ENCODE results near the gene MAPK8. TPM values are rescaled to one million over a fixed set of nuclear protein-coding genes. Genes with fewer than 3 reads are reported as not detected.

The MAPK8 gene
- polyA plus RNA-seq, 1 experiment, result 75.6 TPM

GRCh38 chr10:48410503-48410902 is 104.0 kb downstream of the MAPK8 start:
- DNase-seq (ENCODE audit: low read depth, low spot score), result no peak
- TF ChIP-seq, protein P1, sequence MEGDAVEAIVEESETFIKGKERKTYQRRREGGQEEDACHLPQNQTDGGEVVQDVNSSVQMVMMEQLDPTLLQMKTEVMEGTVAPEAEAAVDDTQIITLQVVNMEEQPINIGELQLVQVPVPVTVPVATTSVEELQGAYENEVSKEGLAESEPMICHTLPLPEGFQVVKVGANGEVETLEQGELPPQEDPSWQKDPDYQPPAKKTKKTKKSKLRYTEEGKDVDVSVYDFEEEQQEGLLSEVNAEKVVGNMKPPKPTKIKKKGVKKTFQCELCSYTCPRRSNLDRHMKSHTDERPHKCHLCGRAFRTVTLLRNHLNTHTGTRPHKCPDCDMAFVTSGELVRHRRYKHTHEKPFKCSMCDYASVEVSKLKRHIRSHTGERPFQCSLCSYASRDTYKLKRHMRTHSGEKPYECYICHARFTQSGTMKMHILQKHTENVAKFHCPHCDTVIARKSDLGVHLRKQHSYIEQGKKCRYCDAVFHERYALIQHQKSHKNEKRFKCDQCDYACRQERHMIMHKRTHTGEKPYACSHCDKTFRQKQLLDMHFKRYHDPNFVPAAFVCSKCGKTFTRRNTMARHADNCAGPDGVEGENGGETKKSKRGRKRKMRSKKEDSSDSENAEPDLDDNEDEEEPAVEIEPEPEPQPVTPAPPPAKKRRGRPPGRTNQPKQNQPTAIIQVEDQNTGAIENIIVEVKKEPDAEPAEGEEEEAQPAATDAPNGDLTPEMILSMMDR (IDR thresholded peaks at IDR 0.05; ENCODE audit: low read depth, low read length), result no peak
- Histone ChIP-seq H3K9me3 (ENCODE audit: control insufficient read depth, insufficient read depth, low read length) (peaks cover 8% of the 10 kb centered on the region), H3K27ac (ENCODE audit: low read depth, low read length) (no peak overlapping the region), H3K27me3 (ENCODE audit: control insufficient read depth, insufficient read depth, low read length) (no peaks in the 10 kb centered on the region), H3K4me3 (ENCODE audit: low read depth, low read length) (no peak overlapping the region)
- CTCF ChIA-PET, result no interaction called here
- POLR2A ChIA-PET, result no interaction called here

DNA sequence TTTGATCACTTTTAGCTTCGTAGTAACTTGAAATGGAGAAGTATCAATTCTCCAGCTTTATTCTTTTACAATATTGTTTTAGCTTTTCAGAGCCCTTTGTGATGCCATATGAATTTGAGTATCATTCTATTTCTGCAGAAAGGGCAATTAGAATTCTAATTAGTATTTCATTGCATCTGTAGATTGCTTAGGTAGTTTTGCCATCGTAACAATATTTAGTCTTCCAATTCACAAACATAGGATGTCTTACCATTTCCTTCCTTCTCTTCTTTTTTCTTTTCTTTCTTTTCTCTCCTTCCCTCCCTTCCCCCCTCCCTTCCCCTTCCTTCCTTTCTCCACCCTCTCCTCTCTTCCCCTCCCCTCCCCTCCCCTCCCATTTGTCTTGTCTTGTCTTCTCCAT is 105.0 kb downstream of the MAPK8 start:
- CTCF ChIA-PET, result interaction anchor here (0.7 to 1.0 kb wide), 3 partner anchors 29 to 247 kb away, joined by 3 read pairs; no protein-coding TSS in a partner anchor
- no peak for DNase-seq (ENCODE audit: low read depth, low spot score)
- Histone ChIP-seq H3K9me3 (ENCODE audit: control insufficient read depth, insufficient read depth, low read length) (peaks cover 8% of the 10 kb centered on the region), H3K4me3 (ENCODE audit: low read depth, low read length) (no peak overlapping the region), H3K27me3 (ENCODE audit: control insufficient read depth, insufficient read depth, low read length) (no peaks in the 10 kb centered on the region), H3K27ac (ENCODE audit: low read depth, low read length) (no peak overlapping the region)
- POLR2A ChIA-PET, result no interaction called here
- TF ChIP-seq, protein P1 (IDR thresholded peaks at IDR 0.05; ENCODE audit: low read depth, low read length), result no peak

DNA sequence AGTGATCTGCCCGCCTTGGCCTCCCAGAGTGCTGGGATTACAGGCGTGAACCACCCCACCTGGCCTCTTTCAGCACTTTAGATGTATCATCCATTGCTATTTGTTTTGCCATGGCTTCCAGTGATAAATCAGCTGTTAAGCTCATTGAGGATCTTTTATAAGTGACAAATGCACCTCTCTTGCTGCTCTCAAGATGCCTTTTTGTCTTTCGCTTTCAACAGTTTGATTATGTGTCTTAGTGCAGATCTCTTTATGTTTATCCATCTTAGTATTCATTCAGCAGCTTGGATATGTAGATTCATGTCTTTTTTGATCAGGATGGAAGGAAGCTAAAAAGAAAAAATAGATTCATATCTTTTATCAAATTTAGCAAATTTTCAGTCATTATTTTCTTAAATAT is 105.6 kb downstream of the MAPK8 start:
- Histone ChIP-seq H3K27me3 (ENCODE audit: control insufficient read depth, insufficient read depth, low read length) (no peaks in the 10 kb centered on the region), H3K4me3 (ENCODE audit: low read depth, low read length) (no peak overlapping the region), H3K27ac (ENCODE audit: low read depth, low read length) (no peak overlapping the region), H3K9me3 (ENCODE audit: control insufficient read depth, insufficient read depth, low read length) (peaks cover 8% of the 10 kb centered on the region)
- TF ChIP-seq, protein P1 (IDR thresholded peaks at IDR 0.05; ENCODE audit: low read depth, low read length), result no peak
- ChIA-PET POLR2A (no interaction called here), CTCF (interaction anchor here (1.0 kb wide), 1 partner anchor 28 kb away, joined by 3 read pairs; no protein-coding TSS in a partner anchor)
- DNase-seq (ENCODE audit: low read depth, low spot score), result no peak

DNA sequence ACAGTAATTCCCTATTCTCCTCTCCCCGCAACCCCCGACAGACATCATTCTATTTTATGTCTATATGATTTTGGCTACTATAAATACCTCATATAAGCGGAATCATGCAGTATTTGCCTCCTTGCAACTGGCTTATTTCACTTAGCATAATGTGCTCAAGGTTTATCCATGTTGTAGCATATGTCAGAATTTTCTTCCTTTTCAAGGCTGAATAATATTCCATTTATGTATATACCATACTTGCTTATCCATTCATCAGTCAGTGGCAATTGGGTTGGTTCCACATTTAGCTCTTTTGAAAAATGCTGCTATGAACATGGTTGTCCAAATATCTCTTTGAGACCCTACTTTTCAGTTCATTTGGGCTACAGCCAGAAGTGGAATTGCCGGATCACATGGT is 106.5 kb downstream of the MAPK8 start:
- TF ChIP-seq, protein P1 (IDR thresholded peaks at IDR 0.05; ENCODE audit: low read depth, low read length), result no peak
- no peak overlapping the region for H3K27ac ChIP-seq (ENCODE audit: low read depth, low read length)
- no peak overlapping the region for H3K4me3 ChIP-seq (ENCODE audit: low read depth, low read length)
- no peak for DNase-seq (ENCODE audit: low read depth, low spot score)
- CTCF ChIA-PET, result no interaction called here
- H3K27me3 ChIP-seq (ENCODE audit: control insufficient read depth, insufficient read depth, low read length), result no peaks in the 10 kb centered on the region
- POLR2A ChIA-PET, result no interaction called here
- H3K9me3 ChIP-seq (ENCODE audit: control insufficient read depth, insufficient read depth, low read length), result peaks cover 8% of the 10 kb centered on the region

DNA sequence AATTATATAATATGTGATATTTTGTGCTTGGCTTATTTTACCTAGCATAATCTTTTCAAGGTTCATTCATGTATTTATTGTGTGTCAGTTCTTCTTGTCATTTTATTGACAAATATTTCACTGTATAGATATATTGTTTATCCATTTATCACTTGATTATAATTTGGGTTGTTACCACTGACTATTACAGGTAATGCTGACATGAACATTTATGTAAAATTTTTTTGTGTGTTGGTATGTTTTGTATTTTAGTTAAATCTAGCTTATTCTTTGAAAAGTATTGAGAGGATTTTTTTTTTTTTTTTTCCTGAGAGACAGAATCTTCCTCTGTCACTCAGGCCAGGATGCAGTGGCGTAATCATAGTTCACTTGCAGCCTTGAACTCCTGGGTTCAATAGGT is 107.7 kb downstream of the MAPK8 start:
- peak overlapping the region; percentile 66 for H3K27ac ChIP-seq (ENCODE audit: low read depth, low read length)
- peaks cover 8% of the 10 kb centered on the region for H3K9me3 ChIP-seq (ENCODE audit: control insufficient read depth, insufficient read depth, low read length)
- no peaks in the 10 kb centered on the region for H3K27me3 ChIP-seq (ENCODE audit: control insufficient read depth, insufficient read depth, low read length)
- CTCF ChIA-PET, result interaction anchor here (1.2 to 2.5 kb wide), 2 partner anchors 10 to 242 kb away, joined by 4 to 10 read pairs; no protein-coding TSS in a partner anchor
- DNase-seq (ENCODE audit: low read depth, low spot score), result no peak
- TF ChIP-seq, protein P1 (IDR thresholded peaks at IDR 0.05; ENCODE audit: low read depth, low read length), result no peak
- POLR2A ChIA-PET, result no interaction called here
- H3K4me3 ChIP-seq (ENCODE audit: low read depth, low read length), result no peak overlapping the region

All from AG04450 (cell line).